HG02852 (cell line): ENCODE measurements around the gene CYP27A1.
A peak's percentile ranks its signal among the peaks of the same experiment; 100 is the strongest.

Source experiments
- ATAC-seq: cut with Tn5 transposase; IDR thresholded peaks from one replicate; pipeline ENCODE4 v1.9.1; 2021; ENCODE audit warnings: mild to moderate bottlenecking, moderate library complexity; ENCODE audit not compliant: unreplicated experiment

CYP27A1 gene

DNA sequence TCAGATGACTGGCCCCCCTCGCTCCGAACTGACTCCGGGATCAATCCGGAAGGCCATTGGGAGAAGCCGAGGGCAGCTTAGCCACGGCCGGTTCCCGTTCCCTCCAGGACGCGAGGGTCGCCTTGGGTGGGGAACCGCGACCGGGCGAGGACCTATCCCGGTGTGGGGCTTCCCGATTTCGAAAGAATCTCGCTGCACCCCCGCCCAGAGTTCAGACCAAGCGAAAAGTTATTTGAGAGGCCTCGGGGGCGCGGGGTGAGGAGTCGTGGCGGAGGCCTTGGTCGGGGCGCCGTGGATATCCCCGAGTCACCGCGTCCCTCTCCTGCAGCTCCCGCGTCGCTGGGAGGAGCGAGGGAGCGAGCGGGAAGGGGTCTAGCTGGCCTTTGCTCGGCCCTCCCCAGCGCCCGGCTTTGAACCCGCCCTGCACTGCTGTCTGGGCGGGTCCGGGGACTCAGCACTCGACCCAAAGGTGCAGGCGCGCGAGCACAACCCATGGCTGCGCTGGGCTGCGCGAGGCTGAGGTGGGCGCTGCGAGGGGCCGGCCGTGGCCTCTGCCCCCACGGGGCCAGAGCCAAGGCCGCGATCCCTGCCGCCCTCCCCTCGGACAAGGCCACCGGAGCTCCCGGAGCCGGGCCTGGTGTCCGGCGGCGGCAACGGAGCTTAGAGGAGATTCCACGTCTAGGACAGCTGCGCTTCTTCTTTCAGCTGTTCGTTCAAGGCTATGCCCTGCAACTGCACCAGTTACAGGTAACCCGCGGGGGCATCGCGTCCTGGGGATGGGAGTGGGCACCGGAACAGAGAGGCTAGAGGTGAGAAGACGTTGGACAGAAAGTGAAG lies at the start of gene CYP27A1:
Gene CYP27A1 (plus strand): TSS at position 457 of the 837 bp plus-strand sequence. CDS start 36 bp downstream, at position 493.
- ATAC-seq: no peak

DNA sequence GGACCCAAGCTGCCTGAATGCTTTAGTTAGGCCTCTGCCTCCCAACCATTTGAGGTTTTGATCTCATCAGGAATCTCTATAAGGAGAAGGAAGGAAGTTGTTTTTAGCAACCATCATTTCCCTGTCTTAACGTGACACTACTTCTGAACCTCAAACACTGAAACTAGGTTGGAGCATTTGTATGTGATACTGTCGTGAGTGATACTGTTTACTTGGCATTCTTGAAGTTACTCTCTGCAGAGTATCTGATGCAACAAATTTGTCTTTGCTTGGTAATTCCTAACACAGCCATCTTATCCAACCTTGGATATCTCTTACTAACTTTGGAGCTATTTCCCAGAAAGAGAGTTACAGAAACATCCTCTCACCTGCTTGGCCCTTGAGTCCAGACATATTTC lies 49.2 kb upstream of the CYP27A1 start:
- no peak for ATAC-seq

DNA sequence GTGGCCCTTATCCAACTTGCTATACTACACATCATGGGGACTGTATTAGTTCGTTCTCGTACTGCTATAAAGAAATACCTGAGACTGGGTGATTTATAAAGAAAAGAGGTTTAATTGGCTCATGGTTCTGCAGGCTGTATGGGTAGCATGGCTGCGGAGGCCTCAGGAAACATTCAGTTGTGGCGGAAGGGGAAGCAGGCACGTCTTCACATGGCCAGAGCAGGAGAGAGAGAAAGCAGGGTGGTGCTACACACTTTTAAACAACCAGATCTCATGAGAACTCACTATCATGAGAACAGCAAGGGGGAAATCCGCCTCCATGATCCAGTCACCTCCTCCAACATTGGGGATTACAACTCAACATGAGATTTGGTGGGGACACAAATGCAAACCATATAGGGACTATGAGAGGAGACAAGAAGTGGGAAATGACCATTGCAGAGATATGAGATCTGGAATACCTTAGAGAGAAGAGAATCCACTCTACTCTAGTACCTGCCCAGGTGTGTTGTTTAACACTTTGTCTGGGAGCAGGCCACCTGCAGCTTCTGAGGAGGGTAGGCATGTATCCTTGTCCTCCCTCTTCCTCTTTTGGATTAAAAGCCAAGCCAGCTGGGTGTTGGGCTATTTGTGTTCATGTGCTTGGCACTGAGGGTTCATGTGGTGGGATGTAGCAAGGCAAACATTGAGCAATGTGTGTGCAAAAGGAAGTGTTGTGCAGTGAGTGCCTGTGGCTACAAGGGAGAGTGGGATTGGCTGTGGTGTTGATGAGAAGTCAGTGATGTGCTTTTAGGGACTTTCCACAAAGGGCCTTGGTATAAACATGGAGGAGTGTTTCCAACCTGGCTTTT lies 48.6 kb upstream of the CYP27A1 start:
- ATAC-seq: peak; percentile 74

DNA sequence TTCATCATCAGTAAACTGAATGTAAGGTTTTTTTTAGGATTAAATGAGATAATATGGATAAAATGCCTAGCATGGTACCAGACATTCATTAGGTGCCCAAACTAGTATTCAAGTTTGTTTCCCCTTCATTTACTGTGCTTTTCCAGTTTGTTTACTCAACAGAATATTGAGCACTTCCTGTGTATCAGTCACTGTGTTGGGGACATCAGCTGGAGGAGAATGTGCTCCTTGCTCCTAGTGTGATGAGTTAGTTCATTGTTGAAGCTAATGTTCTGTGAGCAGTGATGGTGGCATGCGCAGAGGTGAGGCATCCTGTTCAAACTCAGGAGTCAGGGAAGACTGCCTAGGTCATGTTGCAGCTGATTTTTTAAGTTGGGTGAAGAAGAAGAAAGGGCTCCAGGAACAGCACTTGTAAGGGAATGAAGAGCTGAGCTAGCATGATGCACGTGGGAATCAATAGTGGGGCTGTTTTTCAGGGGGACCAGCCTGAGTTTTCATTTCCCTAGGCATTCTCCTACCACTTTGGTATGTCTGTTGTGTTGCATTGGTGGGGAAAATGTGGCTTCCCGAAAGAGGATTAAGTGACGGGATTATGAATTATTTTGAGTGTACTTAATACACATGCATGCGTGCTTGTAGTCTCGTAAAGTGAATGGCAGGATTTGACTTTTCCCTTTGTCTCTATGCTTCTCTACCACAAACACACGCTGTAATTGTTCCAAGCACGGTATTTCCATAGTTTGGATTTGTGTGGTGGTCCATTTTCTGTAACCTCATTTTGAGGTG lies 47.6 kb upstream of the CYP27A1 start:
- no peak for ATAC-seq

DNA sequence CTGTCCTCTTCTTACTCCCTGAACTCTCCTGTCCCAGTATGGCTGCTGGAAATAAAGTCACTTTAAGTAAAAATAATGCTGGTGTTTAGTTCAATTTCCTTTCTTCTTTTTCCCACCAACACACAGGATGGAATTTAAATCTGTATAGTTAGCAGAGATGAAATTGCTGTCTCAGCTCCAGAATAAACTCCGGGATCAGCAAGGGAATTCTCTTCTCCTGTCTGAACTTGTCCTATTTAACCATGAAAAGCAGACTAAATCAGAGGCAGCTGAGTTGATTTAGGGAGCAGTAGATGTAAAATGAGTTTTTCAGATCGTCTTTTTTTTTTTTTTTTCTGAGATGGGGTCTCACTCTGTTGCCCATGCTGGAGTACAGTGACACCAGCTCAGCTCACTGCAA lies 45.4 kb upstream of the CYP27A1 start:
- ATAC-seq: no peak

DNA sequence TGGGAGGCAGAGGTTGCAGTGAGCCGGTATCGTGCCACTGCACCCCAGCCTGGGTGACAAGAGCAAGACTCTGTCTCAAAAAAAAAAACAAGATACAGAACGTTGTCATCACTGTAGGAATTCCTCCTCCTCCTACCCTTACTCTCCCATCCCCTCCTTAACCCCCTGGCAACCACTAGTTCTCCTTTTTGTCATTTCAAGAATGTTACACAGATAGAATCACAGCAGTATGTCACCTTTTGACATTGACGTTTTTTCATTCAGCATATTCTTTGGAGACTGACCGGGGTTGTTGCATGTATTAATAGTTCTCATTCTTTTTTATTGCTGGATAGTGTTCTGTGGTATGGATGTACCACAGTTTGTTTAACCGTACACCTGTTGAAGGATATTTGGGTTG lies 38.9 kb upstream of the CYP27A1 start:
- ATAC-seq: peak; percentile 76

DNA sequence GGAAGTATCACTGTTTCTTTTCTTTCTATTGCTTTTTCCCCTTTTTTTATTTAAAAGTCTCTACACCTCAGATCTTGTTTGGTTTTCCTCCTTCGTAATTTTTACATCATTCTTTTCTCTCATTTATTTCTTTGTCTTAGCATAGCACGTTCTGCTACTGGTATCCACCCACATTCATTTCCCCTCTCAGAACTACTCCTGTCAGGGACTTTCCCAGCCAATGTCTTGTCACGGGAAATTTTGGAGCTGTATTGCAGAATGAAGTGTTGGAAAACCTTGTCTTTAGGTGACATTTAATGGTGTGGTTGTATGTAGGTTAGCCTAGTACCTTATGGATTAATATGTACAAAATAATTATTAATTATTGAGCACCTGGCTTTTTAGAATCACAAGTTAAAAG lies 37.3 kb upstream of the CYP27A1 start:
- ATAC-seq: no peak

DNA sequence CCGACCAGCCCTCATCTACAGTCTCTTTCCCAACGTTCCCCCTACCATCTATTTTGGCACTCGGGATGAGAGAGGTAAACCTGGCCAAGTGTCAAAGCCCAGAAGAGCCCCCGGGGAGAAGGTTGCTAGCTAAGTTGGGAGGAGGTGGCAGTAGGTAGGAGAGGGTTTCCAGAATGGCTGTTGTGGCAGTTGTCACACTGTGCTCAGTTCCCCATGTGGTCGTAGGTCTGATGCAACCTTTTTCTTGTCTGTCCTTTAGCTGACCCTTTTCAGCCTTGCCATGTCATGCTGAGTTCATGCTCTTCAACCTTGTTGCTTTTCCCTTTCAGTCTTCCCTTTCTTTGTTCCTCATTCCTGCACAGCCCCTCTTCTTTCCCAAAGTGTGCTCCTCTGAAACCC lies 36.8 kb upstream of the CYP27A1 start:
- no peak for ATAC-seq

DNA sequence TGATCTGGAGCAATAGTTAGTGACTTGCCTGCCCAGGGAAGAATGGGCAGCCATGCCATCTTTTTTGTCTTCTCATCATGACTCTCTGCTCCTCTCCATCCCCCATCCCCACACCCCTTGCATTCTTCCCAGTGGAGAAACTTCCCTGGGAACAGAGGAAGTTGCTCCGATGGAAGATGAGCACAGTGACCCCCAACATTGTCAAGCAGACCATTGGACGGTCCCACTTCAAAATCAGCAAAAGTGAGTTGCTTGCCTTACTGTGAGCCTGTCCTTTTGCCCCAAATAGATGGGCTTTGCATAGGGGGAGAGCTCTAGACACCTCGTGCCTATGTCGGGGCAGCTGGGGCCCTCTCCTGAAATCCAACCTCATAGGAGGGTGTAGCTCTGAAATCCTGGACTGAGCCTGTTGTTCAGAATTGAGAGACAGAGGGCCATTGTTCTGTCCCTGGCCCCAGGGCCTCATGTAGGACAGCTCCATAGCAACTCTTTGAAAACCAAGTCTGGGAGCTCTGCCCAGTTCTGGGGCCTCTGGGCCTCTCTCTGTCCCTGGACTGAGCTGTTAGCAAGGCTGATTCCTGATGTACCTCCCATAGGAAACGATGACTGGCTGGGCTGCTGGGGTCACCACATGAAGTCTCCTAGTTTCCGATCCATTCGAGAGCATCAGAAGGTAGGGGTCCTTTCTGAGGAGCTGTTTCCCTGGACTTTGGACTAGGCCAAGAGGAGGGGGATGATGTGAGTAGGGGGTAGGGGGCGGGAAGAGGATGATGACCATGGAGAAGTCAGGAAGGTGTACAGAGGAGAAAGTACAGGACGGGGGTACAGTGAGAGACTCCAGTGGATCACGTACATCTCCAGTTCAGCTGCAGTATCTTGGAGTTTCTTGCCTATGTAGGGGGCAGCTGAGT lies 36.1 kb upstream of the CYP27A1 start:
- ATAC-seq: no peak

DNA sequence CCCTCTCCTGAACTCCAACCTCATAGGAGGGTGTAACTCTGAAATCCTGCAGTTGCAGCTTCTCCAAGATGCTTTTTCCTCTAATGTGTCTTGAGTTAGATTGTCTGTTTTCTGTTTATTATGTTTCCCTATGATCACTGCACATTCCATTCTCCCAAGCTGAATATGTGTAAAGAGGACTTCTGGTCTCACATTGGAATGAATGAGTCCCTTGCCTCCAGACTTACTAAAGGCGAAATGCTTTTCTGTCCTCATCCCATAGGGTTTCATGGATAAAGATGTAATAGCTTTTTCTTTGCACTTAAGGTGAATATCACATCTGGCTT lies 35.5 kb upstream of the CYP27A1 start:
- no peak for ATAC-seq

DNA sequence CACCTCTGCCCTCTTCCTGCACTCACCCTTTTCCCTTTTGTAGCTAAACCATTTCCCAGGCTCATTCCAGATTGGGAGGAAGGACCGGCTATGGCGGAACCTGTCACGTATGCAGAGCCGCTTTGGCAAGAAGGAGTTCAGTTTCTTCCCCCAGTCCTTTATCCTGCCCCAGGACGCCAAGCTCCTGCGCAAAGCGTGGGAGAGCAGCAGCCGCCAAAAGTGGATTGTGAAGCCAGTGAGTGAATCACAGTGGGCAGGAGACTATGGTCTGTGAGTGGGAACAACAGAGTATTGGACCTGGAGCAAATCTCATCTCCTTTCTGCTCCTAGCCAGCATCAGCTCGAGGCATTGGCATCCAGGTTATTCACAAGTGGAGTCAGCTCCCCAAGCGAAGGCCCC lies 35.0 kb upstream of the CYP27A1 start:
- no peak for ATAC-seq

DNA sequence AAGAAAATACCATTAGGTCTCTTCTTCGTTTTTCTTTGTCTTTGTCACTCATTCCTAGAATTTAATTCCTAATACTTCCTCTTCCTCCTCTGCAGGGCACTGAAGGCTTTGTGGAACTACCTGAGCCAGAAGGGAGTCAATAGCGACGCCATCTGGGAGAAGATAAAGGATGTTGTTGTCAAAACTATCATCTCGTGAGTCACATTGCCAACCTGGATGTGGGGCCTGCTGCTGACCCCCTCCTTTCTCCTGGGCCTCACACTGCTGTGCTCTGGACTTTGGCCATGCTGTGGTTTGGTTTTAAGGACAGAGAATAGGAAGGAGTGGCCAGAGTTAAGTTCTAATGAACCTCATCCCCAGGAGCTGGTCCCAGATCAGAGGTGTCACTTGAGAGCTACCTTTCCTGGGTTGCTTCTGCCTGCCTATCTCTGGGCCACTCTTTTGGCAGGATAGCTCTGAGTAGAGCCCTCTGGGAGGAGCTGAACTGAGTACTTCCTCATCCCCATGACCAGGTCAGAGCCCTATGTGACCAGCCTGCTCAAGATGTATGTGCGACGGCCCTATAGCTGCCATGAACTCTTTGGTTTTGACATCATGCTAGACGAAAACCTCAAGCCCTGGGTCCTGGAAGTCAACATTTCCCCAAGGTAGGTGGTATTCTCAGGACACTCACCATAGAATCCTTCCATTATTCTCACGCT lies 33.1 kb upstream of the CYP27A1 start:
- ATAC-seq: no peak

DNA sequence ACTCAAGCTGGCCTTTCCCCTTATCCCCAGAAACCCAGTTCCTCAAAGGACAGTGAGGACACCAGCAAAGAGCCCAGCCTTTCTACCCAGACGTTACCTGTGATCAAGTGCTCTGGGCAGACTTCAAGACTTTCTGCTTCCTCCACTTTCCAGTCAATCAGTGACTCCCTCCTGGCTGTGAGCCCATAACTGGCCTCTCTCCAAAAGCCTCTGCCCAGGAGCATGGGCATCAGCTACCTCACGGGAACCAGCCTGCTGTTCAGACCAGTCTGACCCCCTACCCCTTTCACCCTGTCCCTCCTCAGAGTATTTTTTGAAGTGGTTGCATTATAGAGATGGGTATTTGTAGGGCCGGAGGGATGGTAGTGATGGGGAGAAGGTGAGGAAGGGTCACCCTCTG lies 27.7 kb upstream of the CYP27A1 start:
- no peak for ATAC-seq

DNA sequence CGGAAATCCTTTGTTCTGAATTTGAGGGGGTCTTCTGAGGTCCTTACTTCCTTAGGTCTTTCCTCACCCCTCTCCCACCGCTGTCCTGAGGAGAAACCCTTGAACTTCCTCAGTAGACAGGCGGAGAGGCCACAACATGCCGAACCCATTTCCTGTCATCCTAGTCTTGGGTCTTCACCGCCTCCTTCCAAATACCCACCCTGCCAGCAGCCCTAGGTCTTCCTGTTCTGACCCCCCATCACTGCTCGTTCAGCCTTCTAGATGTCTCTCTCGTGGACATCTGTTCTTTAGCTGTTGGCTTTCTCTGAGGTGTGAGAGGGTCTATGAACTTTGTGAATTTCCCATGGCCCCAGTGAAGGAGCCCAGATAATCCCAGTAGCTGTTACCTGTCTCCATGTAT lies 27.2 kb upstream of the CYP27A1 start:
- no peak for ATAC-seq

DNA sequence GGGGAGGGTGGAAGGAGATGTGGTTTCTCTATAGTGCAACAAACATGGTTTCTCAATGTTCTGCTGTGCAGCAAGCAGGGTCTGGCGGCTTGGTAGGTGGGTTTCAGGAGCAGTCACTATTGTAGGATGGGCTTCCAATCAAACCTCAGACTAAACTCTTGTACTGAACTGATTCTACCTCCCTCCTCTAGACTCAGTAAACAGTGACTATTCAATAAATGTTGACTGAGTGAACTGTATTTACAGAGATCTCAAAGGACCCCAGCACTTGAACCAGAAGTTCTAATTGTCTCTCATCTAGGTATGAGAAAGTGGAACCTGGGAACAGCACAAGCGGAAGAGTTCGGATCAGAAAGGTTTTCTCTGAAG lies 26.8 kb upstream of the CYP27A1 start:
- ATAC-seq: no peak

DNA sequence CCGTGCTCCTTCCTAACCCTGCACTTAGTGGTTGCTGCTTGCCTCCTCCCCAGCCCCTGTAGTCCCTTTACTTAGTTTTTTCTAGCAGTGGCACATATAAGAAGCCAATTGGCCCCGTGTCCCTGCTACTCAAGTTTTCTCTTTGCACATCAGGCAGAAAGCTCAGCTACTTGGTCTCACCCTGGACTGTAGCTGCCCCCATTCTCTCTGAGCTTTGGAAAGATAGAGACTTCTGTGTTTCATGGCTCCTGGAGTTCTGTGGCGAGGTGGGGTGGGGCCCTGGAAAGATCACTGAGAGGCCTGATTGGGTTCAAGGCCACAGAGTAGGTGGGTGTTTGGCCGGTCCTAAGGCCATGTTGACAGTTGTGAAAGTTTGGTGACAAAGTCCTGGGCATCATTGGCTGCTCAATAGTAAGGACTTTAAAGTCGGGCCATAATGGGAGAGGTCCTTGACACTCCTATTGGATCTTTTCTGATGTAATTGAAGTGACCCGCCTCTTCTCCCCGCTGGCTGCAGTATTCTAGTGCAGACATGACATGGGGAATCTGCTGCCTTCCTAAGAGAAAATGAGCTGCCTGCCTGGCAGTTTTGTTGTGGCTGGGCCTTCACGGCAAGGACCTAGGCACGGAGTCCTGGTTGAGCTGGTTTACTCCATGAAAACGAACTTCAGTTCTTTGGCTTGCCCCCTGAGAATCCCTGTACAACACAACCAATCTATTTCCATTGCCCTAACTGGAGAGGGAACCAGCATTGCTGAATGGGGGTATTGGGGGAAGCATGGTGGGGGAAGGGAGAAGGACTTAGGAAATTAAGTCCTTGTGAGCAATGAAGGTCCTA lies 26.2 kb upstream of the CYP27A1 start:
- ATAC-seq: no peak

DNA sequence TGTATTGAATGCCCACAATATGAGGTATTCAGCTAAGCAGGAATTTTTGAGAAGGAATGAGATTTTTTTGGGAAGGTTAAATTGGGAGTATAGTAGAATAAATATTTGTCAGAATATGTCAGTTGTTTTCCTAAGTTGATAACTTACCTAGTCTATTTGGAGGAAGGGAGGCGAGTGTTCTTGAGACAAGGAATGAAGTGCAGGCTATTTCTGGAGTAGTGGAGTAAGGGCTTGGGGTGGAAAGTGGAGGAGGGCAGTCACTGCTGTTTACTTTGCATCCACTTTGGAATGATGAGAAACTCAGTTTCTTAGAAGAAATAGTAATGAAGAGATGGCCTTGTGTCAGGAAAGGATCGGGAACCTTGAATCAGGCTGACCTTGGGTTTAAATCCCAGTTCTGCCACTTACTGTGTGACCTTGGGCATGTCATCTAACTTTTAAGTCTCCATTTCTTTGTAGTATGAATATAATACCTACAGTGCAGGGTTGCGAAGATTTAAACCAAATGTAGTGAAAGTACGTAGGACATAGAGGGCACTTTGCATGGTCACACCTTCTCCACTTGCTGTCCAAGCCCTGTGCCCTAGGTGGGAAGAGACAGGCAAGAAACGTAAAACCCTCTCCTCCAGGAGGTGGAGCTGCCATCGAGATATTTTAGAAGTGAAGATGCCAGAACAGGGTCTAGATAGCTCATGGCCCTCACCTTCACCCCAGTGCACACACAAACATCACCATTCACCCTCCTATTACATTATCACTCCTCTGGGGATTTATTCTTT lies 25.2 kb upstream of the CYP27A1 start:
- no peak for ATAC-seq

DNA sequence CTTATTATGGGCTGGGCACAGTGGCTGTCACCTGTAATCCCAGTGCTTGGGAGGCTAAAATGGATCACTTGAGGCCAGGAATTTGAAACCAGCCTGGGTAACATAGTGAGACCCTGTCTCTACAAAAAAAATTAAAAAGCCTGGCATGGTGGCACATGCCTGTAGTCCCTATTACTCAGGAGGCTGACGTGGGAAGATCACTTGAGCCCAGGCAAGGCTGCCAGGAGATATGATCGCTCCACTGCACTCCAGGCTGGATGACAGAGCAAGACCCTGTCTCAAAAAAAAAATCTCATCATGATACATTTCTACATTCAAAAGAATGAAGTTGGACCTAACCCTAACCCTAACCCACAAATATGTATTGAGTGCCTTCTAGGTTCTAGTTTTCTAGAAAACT lies 20.2 kb upstream of the CYP27A1 start:
- no peak for ATAC-seq
